Suppressor macrophage treated with lipopolysaccharide for 4 hours (primary cell): ENCODE results near the gene TIAM2.
"Not testable (repeated sequence)": the region's sequence is repeated elsewhere in the genome, so short reads cannot be mapped to it uniquely, and the experiment has no call there.

Source experiments
- DNase-seq: peaks from one replicate; pipeline ENCODE4 v3.0.0-alpha.2; 2020

TIAM2 gene

DNA sequence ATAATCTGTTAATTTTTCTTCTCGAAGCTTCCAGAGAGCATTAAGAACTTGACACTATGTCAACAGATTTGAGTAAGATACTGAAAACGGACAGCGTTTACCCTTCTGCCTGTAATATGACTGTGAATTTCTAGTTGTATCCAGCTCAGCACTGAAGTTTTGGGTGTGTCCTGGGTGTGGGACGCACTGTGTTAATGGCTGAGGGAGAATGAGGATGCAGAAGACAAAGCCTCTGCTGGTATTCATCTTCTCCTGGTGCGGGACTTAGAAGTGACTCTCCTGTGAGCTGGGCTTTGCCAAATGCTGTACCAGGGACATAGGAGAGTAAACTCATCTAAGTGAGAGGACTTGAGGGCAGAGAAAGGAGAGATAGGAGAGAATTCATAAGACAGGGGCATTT, 178.4 kb downstream of the TIAM2 start:
- DNase-seq: no peak

DNA sequence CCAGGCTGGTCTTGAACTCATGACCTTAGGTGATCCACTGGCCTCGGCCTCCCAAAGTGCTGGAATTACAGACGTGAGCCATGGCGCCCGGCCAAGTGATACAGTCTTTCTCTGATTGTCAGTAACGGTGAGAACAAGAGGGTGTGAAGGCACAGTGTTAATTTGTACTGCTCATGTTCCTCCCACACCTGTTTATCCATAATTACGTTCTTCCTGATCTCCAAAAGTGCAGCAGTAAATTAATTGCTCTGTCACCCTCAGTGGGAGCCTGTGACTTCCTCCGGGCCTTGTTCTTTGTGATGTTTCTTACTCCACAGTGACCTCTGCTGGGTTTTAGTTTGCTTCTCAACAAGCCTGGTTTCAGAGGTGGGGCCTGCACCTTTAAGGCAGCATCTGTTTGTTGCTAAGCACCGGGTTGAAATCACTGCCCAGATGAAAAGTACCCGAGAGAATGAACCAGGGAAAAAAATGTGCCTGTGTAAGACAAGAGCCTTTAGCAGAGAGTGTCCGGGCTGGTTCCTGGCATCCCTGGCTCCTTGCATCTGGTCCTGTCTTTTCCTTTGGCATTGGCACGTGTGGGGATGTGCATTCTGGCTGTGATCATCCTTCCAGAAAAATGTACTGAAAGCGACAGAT, 179.6 kb downstream of the TIAM2 start:
- peak; percentile 82 for DNase-seq

GRCh38 chr6:155177363-155177961, 182.3 kb downstream of the TIAM2 start:
- peak; percentile 90 for DNase-seq

GRCh38 chr6:155181498-155181897, 186.4 kb downstream of the TIAM2 start:
- DNase-seq: no peak

- DNase-seq: no peak
These were observed 187.0 kb downstream of the TIAM2 start for GRCh38 chr6:155182103-155182502.

GRCh38 chr6:155183095-155183494, 188.0 kb downstream of the TIAM2 start:
- DNase-seq: peak; percentile 82

DNA sequence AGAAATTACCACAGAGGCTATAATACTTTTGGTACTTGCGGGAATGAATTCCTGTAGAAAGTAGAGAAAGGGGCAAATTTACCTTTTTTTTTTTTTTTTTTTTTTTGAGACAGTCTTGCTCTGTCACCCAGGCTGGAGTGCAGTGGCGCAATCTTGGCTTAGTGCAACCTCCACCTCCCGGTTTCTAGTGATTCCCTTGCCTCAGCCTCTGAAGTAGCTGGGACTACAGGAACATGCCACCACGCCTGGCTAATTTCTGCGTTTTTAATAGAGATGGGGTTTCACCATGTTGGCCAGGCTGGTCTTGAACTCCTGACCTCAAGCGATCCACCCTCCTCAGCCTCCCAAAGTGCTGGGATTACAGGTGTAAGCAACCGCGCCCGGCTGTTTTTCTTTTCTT, 189.9 kb downstream of the TIAM2 start:
- DNase-seq: not testable (repeated sequence)

DNA sequence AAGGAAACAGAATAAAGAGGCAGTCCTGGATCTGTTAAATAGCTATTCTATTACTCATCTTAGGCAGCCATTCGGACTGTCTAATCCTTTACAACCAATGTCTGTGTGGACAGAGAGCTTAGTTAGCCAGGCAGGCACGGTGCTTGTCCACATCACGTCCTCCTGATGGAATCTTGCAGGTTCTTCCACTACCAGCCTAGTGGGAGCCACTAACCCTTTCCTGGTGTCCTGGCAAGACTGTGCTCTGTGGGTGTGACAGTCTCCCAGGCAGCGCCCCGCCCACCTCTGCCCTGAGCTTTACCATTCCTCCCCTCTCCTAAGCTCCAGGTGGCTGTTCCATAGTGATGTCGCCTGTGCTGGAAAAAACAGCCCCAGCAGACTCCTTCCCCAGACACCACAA, 190.4 kb downstream of the TIAM2 start:
- no peak for DNase-seq

GRCh38 chr6:155186052-155186658, 191.0 kb downstream of the TIAM2 start:
- no peak for DNase-seq

GRCh38 chr6:155187106-155187505, 192.0 kb downstream of the TIAM2 start:
- peak; percentile 52 for DNase-seq

DNA sequence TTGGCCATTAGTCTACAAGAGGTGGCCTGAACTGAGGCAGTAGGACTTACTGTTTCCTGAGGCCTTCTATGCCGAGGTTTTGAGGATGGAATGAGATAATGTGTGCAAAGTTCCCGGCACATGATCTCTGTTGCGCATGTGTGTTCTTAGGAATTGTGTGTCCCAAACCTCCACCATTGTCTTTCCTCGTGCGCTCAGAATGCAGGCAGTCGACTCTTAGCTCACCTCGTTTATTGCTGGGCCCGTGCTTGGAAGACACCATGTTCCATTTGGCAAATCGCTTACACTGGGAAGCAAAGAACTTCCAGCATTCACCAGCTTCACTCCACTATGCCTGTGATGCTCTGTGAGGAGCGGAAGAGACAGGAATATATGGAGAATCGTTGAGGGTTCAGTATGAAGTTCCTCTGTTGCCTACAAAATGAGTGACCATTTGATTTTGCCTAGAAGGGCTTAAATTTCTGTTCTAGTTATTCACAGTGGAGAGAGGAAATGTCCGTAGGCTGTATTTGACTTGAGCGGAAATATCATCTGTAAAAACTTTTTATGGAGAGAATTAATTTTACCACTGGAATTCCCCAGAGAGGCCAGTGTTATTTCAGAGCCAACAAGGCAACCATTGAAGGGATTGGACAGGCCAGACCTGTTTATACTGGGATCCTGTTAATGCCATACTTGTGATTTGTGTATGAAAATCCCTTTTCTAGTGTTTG, 193.0 kb downstream of the TIAM2 start:
- DNase-seq: no peak

DNA sequence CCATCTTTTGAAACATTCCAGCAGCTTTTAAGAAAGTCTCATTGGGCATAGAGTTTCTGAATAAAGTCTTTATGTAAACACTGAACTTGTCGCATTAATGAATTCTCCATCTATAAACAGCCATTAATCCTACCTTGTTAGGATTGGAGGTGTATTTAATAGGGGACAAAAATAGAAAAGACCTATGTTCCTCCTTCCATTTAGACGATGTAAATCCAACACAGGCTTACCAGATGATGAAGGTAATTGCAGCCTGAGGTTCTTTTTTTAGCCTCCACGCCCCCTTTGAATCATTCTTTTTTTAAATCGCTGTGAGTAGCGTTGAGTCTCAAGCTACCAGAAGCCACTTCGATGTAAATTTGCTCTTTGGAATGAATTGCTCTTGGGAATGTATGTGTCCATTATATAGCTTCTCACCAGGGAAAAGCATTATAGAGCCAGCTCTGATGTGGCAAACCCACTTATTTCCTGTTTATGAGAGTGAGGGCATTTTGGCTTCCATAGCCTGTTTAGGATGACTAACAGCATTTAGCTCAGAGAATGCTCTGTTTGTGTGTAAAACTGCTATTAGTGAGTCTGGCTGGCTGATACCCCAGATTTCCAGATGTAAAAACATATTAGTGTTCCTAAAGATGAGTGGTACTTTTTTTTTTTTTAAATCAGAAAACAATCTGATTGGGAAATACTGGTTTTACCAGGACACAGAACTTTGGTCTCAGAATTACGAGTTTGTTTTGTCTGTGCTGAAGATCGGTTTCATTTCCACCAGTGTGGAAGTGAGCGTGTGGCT, 193.8 kb downstream of the TIAM2 start:
- peak; percentile 79 for DNase-seq

DNA sequence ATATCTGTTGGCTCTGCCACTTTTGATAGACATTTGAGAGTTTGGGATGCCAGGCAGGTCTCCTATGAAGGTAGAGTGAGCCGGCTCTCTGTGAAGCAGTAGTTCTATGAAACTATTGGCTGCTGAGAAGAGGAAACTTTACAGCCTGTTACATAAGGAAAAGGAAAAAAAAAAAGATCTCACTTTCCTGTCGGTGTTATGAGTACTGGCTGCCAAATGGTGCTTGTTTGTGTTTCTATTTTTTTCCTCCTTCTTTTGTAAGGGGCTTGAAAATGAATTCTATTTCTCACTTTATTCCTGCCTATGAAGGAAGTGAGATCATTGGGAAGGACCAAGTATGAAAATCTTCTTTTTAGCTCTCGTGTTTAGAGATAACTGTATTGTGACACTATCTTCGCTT, 195.6 kb downstream of the TIAM2 start:
- DNase-seq: no peak

DNA sequence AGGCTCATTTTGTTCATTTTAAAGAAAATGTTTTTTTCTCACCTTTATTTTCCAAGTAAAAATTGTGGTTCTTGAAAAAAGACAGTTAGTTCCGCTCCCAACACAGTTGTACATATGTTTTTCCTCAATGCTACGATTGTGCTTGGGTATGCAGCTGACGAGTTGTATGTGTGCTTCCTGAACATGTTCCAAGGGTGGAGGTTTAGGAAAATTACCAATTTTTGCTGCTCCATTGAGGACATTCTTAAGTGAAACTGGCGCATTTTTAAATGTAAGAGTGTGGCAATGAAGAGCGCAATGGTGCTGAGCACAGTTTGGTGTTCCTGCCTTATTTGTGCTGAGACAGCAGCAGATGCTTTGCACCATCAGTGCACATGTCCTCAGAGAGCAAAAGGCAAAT, 198.4 kb downstream of the TIAM2 start:
- DNase-seq: no peak

GRCh38 chr6:155194399-155194798, 199.3 kb downstream of the TIAM2 start:
- DNase-seq: no peak

GRCh38 chr6:155195903-155196302, 200.8 kb downstream of the TIAM2 start:
- no peak for DNase-seq

GRCh38 chr6:155196911-155197310, 201.8 kb downstream of the TIAM2 start:
- no peak for DNase-seq

DNA sequence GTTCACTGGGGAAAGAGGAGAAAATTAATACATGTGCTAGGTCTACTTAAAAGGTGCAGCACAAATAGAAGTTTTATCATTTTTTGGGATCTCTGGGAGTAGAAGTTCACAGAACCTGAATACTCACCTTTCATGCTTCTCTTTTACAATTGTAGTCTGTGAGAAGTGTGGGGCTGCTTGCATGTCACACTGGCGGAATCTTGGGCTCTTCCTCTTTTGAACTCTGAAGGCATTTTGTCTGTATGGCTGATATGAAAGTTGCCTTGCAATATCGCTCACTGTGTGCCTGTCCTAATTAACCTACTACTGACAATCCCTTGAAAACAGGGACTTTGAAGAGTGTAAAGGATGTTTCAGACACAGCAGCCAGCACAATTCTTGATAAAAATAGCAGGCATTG, 202.8 kb downstream of the TIAM2 start:
- peak; percentile 34 for DNase-seq

GRCh38 chr6:155200012-155200411, 204.9 kb downstream of the TIAM2 start:
- DNase-seq: peak; percentile 72

DNA sequence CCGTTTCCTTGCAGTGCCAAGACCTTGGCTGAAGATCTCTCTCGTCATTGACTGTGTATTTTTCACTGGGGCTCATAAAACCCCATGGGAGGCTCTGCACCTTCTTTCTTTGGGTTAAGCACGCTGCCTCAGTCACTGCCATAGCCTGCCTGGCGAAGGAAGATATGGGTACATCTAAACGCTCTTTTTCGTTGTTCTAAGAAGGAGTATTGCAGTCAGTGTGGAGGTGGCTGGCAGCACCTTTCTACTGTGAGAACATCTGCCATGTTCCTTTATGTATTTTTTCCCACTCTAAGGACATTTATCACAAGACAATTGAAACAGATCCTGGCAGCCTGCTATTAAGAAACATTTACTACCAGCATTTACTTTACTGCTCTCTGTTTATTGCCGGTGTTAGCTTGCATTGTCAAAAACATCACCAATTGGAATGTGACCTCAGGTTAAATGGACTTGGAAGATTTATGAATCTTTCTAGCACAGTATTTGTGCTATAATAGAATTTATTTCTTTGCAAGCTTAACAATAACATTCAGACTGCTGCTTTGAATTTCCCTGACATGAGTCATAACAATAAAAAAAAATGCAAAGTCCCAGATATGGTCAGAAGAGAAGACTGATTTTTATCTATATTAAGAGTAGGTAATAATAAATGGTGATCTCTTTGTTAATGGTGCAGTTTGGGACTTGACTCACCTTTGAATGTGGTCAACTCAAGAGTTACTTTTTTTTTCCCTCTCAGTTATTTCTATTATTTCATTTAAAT, 206.5 kb downstream of the TIAM2 start:
- DNase-seq: no peak

- no peak for DNase-seq
These were observed 212.1 kb downstream of the TIAM2 start for GRCh38 chr6:155207223-155207622.

GRCh38 chr6:155212106-155212505, 217.0 kb downstream of the TIAM2 start:
- DNase-seq: no peak
